ENCODE measurements around the gene TRIP10. TPM values are rescaled to one million over a fixed set of nuclear protein-coding genes. Genes with fewer than 3 reads are reported as not detected.

TRIP10 gene
- total and polyA plus RNA-seq, 2 of the 8 experiments (the other 6 are each of a cell fraction or from before 2014, with no cell fraction given), result 27.8 to 69.5 TPM

- Histone ChIP-seq H3K14ac (ENCODE audit: insufficient read length) (no peak overlapping the region), H4K8ac (ENCODE audit: extremely low read depth, insufficient read depth, low read length) (no peak overlapping the region; the same call in 1 of the 2 replicates), H2AK5ac (ENCODE audit: low read depth, low read length) (no peak overlapping the region), H3K79me2 (ENCODE audit: control insufficient read depth in 1 of 2, insufficient read depth in 2 of 2, low read length in 2 of 2) (no peaks in the 10 kb centered on the region), H3K4ac (replicated peaks; ENCODE audit: insufficient read length, low read depth, low read length) (no peak overlapping the region), H3K9me3 (ENCODE audit: insufficient read depth in 2 of 2, low read depth in 1 of 2, low read length in 1 of 2) (no peaks in the 10 kb centered on the region), H3K56ac (replicated peaks; ENCODE audit: insufficient read length, low read depth, low read length) (no peak overlapping the region), H2BK5ac (ENCODE audit: low read depth, low read length) (no peak overlapping the region), H3K18ac (ENCODE audit: extremely low read depth, low read length) (no peak overlapping the region), H2BK15ac (ENCODE audit: low read length) (no peak overlapping the region), H3K23me2 (ENCODE audit: low read depth, low read length) (no peaks in the 10 kb centered on the region), H2BK12ac (ENCODE audit: low read depth, low read length) (no peak overlapping the region), H3K4me3 (ENCODE audit: extremely low read depth in 1 of 4, insufficient read depth in 2 of 4, low read depth in 3 of 4, low read length in 4 of 4) (no peak overlapping the region), H3K23ac (ENCODE audit: insufficient read length) (no peak overlapping the region), H4K5ac (ENCODE audit: insufficient read length, low read depth, low read length) (no peak overlapping the region), H3K27me3 (replicated peaks in 1 of 4; ENCODE audit: control insufficient read depth in 3 of 4, extremely low read depth in 1 of 4, insufficient read depth in 3 of 4, low read length in 3 of 4) (no peaks in the 10 kb centered on the region), H3K36me3 (ENCODE audit: control insufficient read depth in 2 of 4, insufficient read depth in 4 of 4, low read length in 3 of 4) (no peaks in the 10 kb centered on the region), H4K91ac (replicated peaks; ENCODE audit: insufficient read length, low read length) (no peak overlapping the region), H2BK20ac (ENCODE audit: low read length) (no peak overlapping the region), H2BK120ac (replicated peaks; ENCODE audit: low read depth, low read length) (no peak overlapping the region), H3K79me1 (ENCODE audit: low read depth, low read length) (no peaks in the 10 kb centered on the region), H3K27ac (ENCODE audit: low read depth, low read length) (no peak overlapping the region), H3K9ac (replicated peaks in 1 of 4; ENCODE audit: extremely low read depth in 1 of 4, low read depth in 3 of 4, low read length in 3 of 4) (no peak overlapping the region), H3K4me2 (ENCODE audit: insufficient read depth in 1 of 2, low read depth in 2 of 2, low read length in 2 of 2) (no peak overlapping the region), H2AFZ (ENCODE audit: low read length) (no peak overlapping the region), H4K20me1 (replicated peaks in 1 of 2; ENCODE audit: control insufficient read depth in 1 of 2, insufficient read depth in 2 of 2, low read length in 2 of 2) (no peaks in the 10 kb centered on the region), H3K4me1 (replicated peaks in 1 of 4; ENCODE audit: control insufficient read depth in 3 of 4, insufficient read depth in 4 of 4, low read length in 3 of 4) (no peaks in the 10 kb centered on the region)
- DNase-seq (ENCODE audit: low read depth in 1 of 2, low spot score in 2 of 2) (no peak), FAIRE-seq (no peak)
- CTCF ChIA-PET (ENCODE audit: partially characterized antibody), result no interaction called here
- POLR2A ChIA-PET (ENCODE audit: partially characterized antibody), result no interaction called here
- WGBS, 2 experiments (ENCODE audit: extremely low coverage in 1 of 2, insufficient coverage in 1 of 2, insufficient read length in 1 of 2, insufficient replicate concordance in 2 of 2, low coverage in 1 of 2, low lambda C conversion rate in 2 of 2, missing lambda C conversion rate in 1 of 2), result 80% methylated on average over 13 of the region's 13 CpGs; no CpG with 5 or more reads in 1 of the 2 experiments
- TF ChIP-seq SIX5 (IDR thresholded peaks at IDR 0.05; ENCODE audit: low read depth, low read length) (no peak), SRF (IDR thresholded peaks at IDR 0.05; ENCODE audit: low read depth, low read length) (no peak), SAP30 (IDR thresholded peaks at IDR 0.05; ENCODE audit: insufficient read depth, insufficient replicate concordance, low read length) (no peak), SP4 (IDR thresholded peaks at IDR 0.05; ENCODE audit: low read length) (no peak), EGR1 (IDR thresholded peaks at IDR 0.05; ENCODE audit: borderline replicate concordance, low read depth, low read length) (no peak), CTCF (IDR thresholded peaks at IDR 0.05; ENCODE audit: control extremely low read depth in 1 of 3, insufficient read depth in 1 of 3, low read depth in 1 of 3, low read length in 3 of 3) (no peak), RFX5 (IDR thresholded peaks at IDR 0.05; ENCODE audit: borderline replicate concordance, low read depth, low read length) (no peak), MAX (IDR thresholded peaks at IDR 0.05) (no peak), SP1 (IDR thresholded peaks at IDR 0.05; ENCODE audit: low read depth, low read length) (peak; percentile 81), ATF2 (IDR thresholded peaks at IDR 0.05; ENCODE audit: low read length) (no peak)
These were observed 46.4 kb upstream of the TRIP10 start for GRCh38 chr19:6693056-6693471.
